Suprapubic skin (tissue), 4 donors: ENCODE results near the gene RPLP2. TPM values are rescaled to one million over a fixed set of nuclear protein-coding genes. Genes with fewer than 3 reads are reported as not detected.

Source experiments
- DNase-seq, 2 donors: peaks; one replicate each; pipeline ENCODE4 v3.0.0-alpha.2; 2019; ENCODE audit warnings: low spot score in 2 of 2
- H3K27ac ChIP-seq: fragments of 200-600 bp; sonication (generic); one replicate; pipeline ENCODE4 v1.5.1; 2019
- H3K27me3 ChIP-seq: fragments of 200-600 bp; sonication (generic); one replicate; pipeline ENCODE4 v1.5.1; 2019
- H3K36me3 ChIP-seq: fragments of 200-600 bp; sonication (generic); one replicate; pipeline ENCODE4 v1.5.1; 2019
- H3K4me1 ChIP-seq: fragments of 200-600 bp; sonication (generic); one replicate; pipeline ENCODE4 v1.5.1; 2019
- H3K4me3 ChIP-seq: fragments of 200-600 bp; sonication (generic); one replicate; pipeline ENCODE4 v1.5.1; 2019; ENCODE audit warnings: mild to moderate bottlenecking
- H3K9me3 ChIP-seq: fragments of 200-600 bp; sonication (generic); one replicate; pipeline ENCODE4 v1.5.1; 2019
- EP300 ChIP-seq: sonication (generic); formaldehyde crosslinking; IDR thresholded peaks from one replicate; pipeline ENCODE4 v1.6.1; 2017; ENCODE audit warnings: antibody characterized with exemption
- POLR2A ChIP-seq, 2 donors: fragments of 450-650 bp; IDR thresholded peaks; one replicate each; pipeline ENCODE4 v1.6.1; 2017; ENCODE audit warnings: antibody characterized with exemption in 2 of 2, mild to moderate bottlenecking in 2 of 2, moderate library complexity in 2 of 2
- POLR2AphosphoS5 ChIP-seq, 3 donors: sonication (generic); formaldehyde crosslinking; IDR thresholded peaks; one replicate each; pipeline ENCODE4 v1.6.1; 2017; ENCODE audit warnings: antibody characterized with exemption in 3 of 3
- WGBS: methylation state at CpG from one replicate; pipeline ENCODE4 v1.1.5; 2018; 5-methylcytosine and 5-hydroxymethylcytosine counted together
- total RNA-seq, 4 donors: library from RNA; depleted of rRNA; stranded (reverse); fragments of >200 nt; gene quantifications; one replicate each; pipeline ENCODE4 v1.1.0, GENCODE V29; 2016
- TF ChIP-seq, protein P1 (sequence below), 2 donors: fragments of 200-600 bp in 1 of 2; fragments of 450-650 bp in 1 of 2; sonication (generic) in 1 of 2; IDR thresholded peaks; one replicate each; pipeline ENCODE4 v1.5.1; 2016 to 2019; ENCODE audit warnings: antibody characterized with exemption in 2 of 2, mild to moderate bottlenecking in 1 of 2, moderate library complexity in 1 of 2

Gene RPLP2
- total RNA-seq, 4 donors from 2014 or later = 692 to 1,129 (median 991) TPM

DNA sequence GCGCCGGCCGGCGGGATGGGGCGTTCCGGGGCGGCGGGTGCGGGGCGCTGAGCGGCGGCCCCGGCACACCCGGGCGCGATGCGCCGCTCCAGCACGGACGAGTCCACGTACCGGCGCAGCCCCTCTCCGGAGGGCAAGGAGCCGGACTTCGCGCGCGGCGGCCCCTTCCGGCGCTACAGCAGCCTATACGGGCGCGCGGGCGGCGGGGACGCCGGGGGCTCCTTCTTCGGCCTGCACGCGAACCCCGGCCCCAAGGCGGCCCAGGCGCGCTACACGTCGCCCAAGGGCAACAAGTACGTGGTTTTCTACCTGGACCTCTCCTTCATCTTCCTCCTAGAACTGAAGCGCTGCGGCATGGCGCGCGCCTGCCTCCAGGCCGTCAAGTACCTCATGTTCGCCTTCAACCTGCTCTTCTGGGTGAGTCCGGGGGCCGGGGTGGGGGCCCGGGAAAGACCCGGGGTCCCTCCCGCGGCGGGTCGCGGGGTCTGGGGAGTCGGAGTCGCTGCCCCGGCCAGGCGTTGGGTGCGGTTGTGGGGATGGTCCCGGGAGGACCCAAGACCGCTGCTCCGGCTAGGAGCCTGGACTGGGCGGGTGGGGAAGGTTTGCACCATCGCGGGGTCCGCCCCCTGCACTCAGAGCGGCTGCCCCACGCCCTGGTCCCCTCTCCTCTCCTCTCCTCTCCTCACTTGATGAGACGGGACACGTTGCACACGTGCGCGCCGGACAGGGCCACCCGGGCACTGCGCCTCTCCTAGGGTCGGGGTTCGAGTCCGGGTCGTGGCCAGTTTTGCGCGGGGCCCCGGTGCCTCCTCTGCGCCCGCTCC, 40.4 kb downstream of the RPLP2 start:
- DNase-seq = no peak
- Histone ChIP-seq H3K27me3 (peaks cover 17% of the 10 kb centered on the region), H3K9me3 (no peaks in the 10 kb centered on the region), H3K4me1 (peaks cover 66% of the 10 kb centered on the region), H3K27ac (no peak overlapping the region), H3K4me3 (peak overlapping the region; percentile 47), H3K36me3 (no peaks in the 10 kb centered on the region)
- TF ChIP-seq EP300 (no peak), POLR2A (IDR thresholded peaks at IDR 0.05) (no peak), POLR2AphosphoS5 (IDR thresholded peaks at IDR 0.05) (no peak)
- TF ChIP-seq, protein P1, sequence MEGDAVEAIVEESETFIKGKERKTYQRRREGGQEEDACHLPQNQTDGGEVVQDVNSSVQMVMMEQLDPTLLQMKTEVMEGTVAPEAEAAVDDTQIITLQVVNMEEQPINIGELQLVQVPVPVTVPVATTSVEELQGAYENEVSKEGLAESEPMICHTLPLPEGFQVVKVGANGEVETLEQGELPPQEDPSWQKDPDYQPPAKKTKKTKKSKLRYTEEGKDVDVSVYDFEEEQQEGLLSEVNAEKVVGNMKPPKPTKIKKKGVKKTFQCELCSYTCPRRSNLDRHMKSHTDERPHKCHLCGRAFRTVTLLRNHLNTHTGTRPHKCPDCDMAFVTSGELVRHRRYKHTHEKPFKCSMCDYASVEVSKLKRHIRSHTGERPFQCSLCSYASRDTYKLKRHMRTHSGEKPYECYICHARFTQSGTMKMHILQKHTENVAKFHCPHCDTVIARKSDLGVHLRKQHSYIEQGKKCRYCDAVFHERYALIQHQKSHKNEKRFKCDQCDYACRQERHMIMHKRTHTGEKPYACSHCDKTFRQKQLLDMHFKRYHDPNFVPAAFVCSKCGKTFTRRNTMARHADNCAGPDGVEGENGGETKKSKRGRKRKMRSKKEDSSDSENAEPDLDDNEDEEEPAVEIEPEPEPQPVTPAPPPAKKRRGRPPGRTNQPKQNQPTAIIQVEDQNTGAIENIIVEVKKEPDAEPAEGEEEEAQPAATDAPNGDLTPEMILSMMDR (IDR thresholded peaks at IDR 0.05) = no peak
- 55% methylated on average over 51 of the region's 97 CpGs for WGBS

GRCh38 chr11:850775-851763, 41.3 kb downstream of the RPLP2 start:
- WGBS = 93% methylated on average over 22 of the region's 28 CpGs
- Histone ChIP-seq H3K9me3 (no peaks in the 10 kb centered on the region), H3K27me3 (peaks cover 17% of the 10 kb centered on the region), H3K27ac (no peak overlapping the region), H3K4me1 (peaks cover 65% of the 10 kb centered on the region), H3K36me3 (no peaks in the 10 kb centered on the region), H3K4me3 (no peak overlapping the region)
- TF ChIP-seq POLR2A (IDR thresholded peaks at IDR 0.05) = no peak
- no peak for DNase-seq

- peaks cover 59% of the 10 kb centered on the region for H3K4me1 ChIP-seq
- no peaks in the 10 kb centered on the region for H3K36me3 ChIP-seq
- no peak overlapping the region for H3K27ac ChIP-seq
- no peaks in the 10 kb centered on the region for H3K9me3 ChIP-seq
- no peak for TF ChIP-seq EP300
- no peak for TF ChIP-seq POLR2A (IDR thresholded peaks at IDR 0.05)
- TF ChIP-seq POLR2AphosphoS5 (IDR thresholded peaks at IDR 0.05) = no peak
- TF ChIP-seq, protein P1 (IDR thresholded peaks at IDR 0.05) = no peak
- H3K4me3 ChIP-seq = no peak overlapping the region
- WGBS = 77% methylated on average over 8 of the region's 15 CpGs
- peaks cover 17% of the 10 kb centered on the region for H3K27me3 ChIP-seq
- no peak for DNase-seq
Observed at GRCh38 chr11:852762-853161, 43.0 kb downstream of the RPLP2 start.

- no peaks in the 10 kb centered on the region for H3K9me3 ChIP-seq
- H3K27ac ChIP-seq = no peak overlapping the region
- H3K27me3 ChIP-seq = peaks cover 16% of the 10 kb centered on the region
- no CpG with 5 or more reads among the region's 27 CpGs for WGBS
- H3K36me3 ChIP-seq = no peaks in the 10 kb centered on the region
- no peak for DNase-seq
- H3K4me1 ChIP-seq = peaks cover 56% of the 10 kb centered on the region
- H3K4me3 ChIP-seq = no peak overlapping the region
- TF ChIP-seq EP300 (no peak), POLR2AphosphoS5 (IDR thresholded peaks at IDR 0.05) (no peak), POLR2A (IDR thresholded peaks at IDR 0.05) (no peak)
- TF ChIP-seq, protein P1 (IDR thresholded peaks at IDR 0.05) = no peak
Observed at GRCh38 chr11:853682-854448, 44.1 kb downstream of the RPLP2 start.

GRCh38 chr11:854601-855329, 45.0 kb downstream of the RPLP2 start:
- peaks cover 58% of the 10 kb centered on the region for H3K4me1 ChIP-seq
- WGBS = 85% methylated on average over 11 of the region's 20 CpGs
- no peaks in the 10 kb centered on the region for H3K9me3 ChIP-seq
- peaks cover 9% of the 10 kb centered on the region for H3K27me3 ChIP-seq
- DNase-seq = no peak
- H3K4me3 ChIP-seq = no peak overlapping the region
- no peaks in the 10 kb centered on the region for H3K36me3 ChIP-seq
- no peak for TF ChIP-seq POLR2A (IDR thresholded peaks at IDR 0.05)
- no peak overlapping the region for H3K27ac ChIP-seq
